AG04450 (cell line): ENCODE measurements around the gene TTLL11. TPM values are rescaled to one million over a fixed set of nuclear protein-coding genes. Genes with fewer than 3 reads are reported as not detected.

Source experiments
- CTCF ChIA-PET: fragments of 300-600, 350-600 bp; formaldehyde crosslinking; extraction: SDS; loops from one replicate; lab custom pipeline; 2022; ENCODE audit warnings: antibody characterized with exemption, inconsistent platforms; lab: Charles Lee
- POLR2A ChIA-PET: fragments of 350-600 bp; formaldehyde crosslinking; extraction: SDS; loops from one replicate; lab custom pipeline; 2021; ENCODE audit warnings: antibody characterized with exemption, inconsistent platforms; lab: Yijun Ruan, JAX
- DNase-seq: peaks from one replicate; pipeline ENCODE4 v3.0.0-alpha.2; 2011; ENCODE audit warnings: low read depth, low spot score
- H3K27ac ChIP-seq: one replicate; pipeline ENCODE4 v1.5.1; 2012; ENCODE audit warnings: low read depth, low read length, control low read depth
- H3K27me3 ChIP-seq: one replicate; pipeline ENCODE4 v1.6.0; 2012; ENCODE audit warnings: low read length; ENCODE audit not compliant: control insufficient read depth, insufficient read depth
- H3K4me3 ChIP-seq: 2 replicates; pipeline ENCODE4 v1.5.1; 2011; ENCODE audit warnings: mild to moderate bottlenecking, low read depth, low read length, control low read depth
- H3K9me3 ChIP-seq: 2 replicates; pipeline ENCODE4 v1.5.1; 2012; ENCODE audit warnings: low read length; ENCODE audit not compliant: control insufficient read depth, insufficient read depth
- CTCF ChIP-seq: IDR thresholded peaks from 2 replicates; pipeline ENCODE4 v1.5.1; 2011; ENCODE audit warnings: low read depth, low read length, control low read depth, inconsistent platforms
- polyA plus RNA-seq: library from polyadenylated mRNA; depleted of rRNA; stranded (reverse); fragments of >200 nt; gene quantifications from 2 replicates; pipeline ENCODE4 v1.2.3, GENCODE V29; 2011

Gene TTLL11
- polyA plus RNA-seq, 1 experiment: 4.6 TPM

GRCh38 chr9:122033775-122034373, 59.2 kb downstream of the TTLL11 start:
- DNase-seq: no peak
- no peaks in the 10 kb centered on the region for H3K27me3 ChIP-seq
- no peaks in the 10 kb centered on the region for H3K9me3 ChIP-seq
- TF ChIP-seq CTCF: no peak
- ChIA-PET POLR2A (no interaction called here), CTCF (interaction anchor here (1.9 kb wide), 1 partner anchor 65 kb away, joined by 6 read pairs; no protein-coding TSS in a partner anchor)
- no peak overlapping the region for H3K27ac ChIP-seq
- no peak overlapping the region for H3K4me3 ChIP-seq

DNA sequence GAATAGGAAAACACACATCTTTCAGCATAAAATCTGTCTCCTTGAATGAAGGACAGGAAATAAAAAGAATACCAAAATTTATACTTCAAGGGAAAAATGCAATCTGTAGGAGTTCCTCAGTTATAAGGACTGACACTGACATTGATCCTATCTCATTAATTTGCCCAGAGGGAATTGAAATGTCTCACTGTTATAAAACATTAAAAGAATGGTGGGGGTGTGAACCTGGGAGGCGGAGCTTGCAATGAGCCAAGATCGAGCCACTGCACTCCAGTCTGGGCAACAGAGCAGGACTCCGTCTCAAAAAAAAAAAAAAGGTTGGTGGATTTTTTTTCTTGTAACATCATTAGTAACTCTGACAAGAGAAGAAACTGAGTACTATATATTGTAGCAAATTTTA, 60.8 kb downstream of the TTLL11 start:
- ChIA-PET CTCF (no interaction called here), POLR2A (no interaction called here)
- no peak for TF ChIP-seq CTCF
- H3K27ac ChIP-seq: no peak overlapping the region
- no peak for DNase-seq
- H3K9me3 ChIP-seq: no peaks in the 10 kb centered on the region
- no peaks in the 10 kb centered on the region for H3K27me3 ChIP-seq
- no peak overlapping the region for H3K4me3 ChIP-seq

DNA sequence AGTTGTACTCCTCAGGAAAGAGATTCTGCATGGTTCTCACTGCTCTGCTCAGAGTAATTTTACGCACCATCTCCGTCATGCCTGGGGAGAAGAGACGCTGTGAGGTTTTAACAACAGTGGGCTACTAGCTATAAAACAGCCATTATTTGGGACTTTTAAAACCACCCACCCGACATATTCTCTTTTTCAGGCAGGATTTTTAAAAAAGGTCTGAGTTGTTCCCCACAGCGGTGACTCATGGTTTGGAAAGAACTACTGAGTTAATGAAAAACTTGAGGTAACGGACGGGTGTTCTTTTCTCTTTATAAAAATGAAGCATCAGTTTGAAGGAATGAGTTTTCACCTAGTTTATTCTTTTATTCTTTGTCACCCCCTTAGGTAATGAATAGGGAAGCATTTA, 61.3 kb downstream of the TTLL11 start:
- H3K27ac ChIP-seq: no peak overlapping the region
- no peak for DNase-seq
- TF ChIP-seq CTCF: no peak
- H3K4me3 ChIP-seq: no peak overlapping the region
- ChIA-PET POLR2A (no interaction called here), CTCF (no interaction called here)
- no peaks in the 10 kb centered on the region for H3K27me3 ChIP-seq
- no peaks in the 10 kb centered on the region for H3K9me3 ChIP-seq

GRCh38 chr9:122031157-122031556, 62.0 kb downstream of the TTLL11 start:
- Histone ChIP-seq H3K9me3 (no peaks in the 10 kb centered on the region), H3K27ac (no peak overlapping the region), H3K27me3 (no peaks in the 10 kb centered on the region), H3K4me3 (no peak overlapping the region)
- DNase-seq: no peak
- POLR2A ChIA-PET: no interaction called here
- no peak for TF ChIP-seq CTCF
- CTCF ChIA-PET: no interaction called here

DNA sequence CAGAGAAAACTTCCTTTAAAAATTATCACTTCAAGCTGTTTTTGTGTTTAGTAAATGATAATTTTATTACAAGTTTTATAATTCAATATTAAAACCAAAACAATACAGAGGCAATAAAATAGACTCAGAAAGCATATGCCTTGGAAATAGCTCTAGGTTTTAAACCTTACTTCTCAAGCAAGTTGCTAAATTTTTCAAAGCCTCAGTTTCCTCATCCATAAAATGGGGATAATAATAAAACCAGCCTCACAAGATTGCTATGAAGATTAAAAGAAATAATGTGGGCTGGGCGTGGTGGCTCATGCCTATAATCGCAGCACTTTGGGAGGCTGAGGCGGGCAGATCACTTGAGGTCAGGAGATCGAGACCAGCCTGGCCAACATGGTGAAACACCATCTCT, 62.8 kb downstream of the TTLL11 start:
- Histone ChIP-seq H3K9me3 (no peaks in the 10 kb centered on the region), H3K4me3 (no peak overlapping the region), H3K27ac (no peak overlapping the region), H3K27me3 (no peaks in the 10 kb centered on the region)
- POLR2A ChIA-PET: no interaction called here
- CTCF ChIA-PET: no interaction called here
- no peak for TF ChIP-seq CTCF
- DNase-seq: no peak
